ENCODE results near the gene MCRS1. TPM values are rescaled to one million over a fixed set of nuclear protein-coding genes. Genes with fewer than 3 reads are reported as not detected.
"Not testable (repeated sequence)": the region's sequence is repeated elsewhere in the genome, so short reads cannot be mapped to it uniquely, and the experiment has no call there.

The MCRS1 gene
- total RNA-seq, 1 donor from 2014 or later, result 62.7 TPM

- TF ChIP-seq CTCF (IDR thresholded peaks at IDR 0.05; ENCODE audit: insufficient read depth, low read length, severe bottlenecking), result no peak
- FAIRE-seq, result no peak
- DNase-seq (ENCODE audit: low read depth), result no peak
These were observed 31.9 kb downstream of the MCRS1 start for GRCh38 chr12:49535921-49536525.

GRCh38 chr12:49534731-49535278 is 33.1 kb downstream of the MCRS1 start:
- DNase-seq (ENCODE audit: low read depth) (no peak), FAIRE-seq (no peak)
- Histone ChIP-seq H3K4me3 (ENCODE audit: low read depth, low read length) (no peak overlapping the region), H3K36me3 (ENCODE audit: control insufficient read depth, insufficient read depth, low read length) (no peaks in the 10 kb centered on the region), H3K27me3 (ENCODE audit: control insufficient read depth, insufficient read depth, low read length) (peaks cover 12% of the 10 kb centered on the region)
- TF ChIP-seq CTCF (IDR thresholded peaks at IDR 0.05; ENCODE audit: insufficient read depth, low read length, severe bottlenecking), result no peak

More at GRCh38 chr12:49535921-49536525, 31.9 kb downstream of the MCRS1 start:
- Histone ChIP-seq H3K36me3 (ENCODE audit: control insufficient read depth, insufficient read depth, low read length) (no peaks in the 10 kb centered on the region), H3K27me3 (ENCODE audit: control insufficient read depth, insufficient read depth, low read length) (peaks cover 14% of the 10 kb centered on the region), H3K4me3 (ENCODE audit: low read depth, low read length) (no peak overlapping the region)

- not testable (repeated sequence) for H3K27me3 ChIP-seq (ENCODE audit: control insufficient read depth, insufficient read depth, low read length); DNase-seq (ENCODE audit: low read depth); FAIRE-seq; H3K36me3 ChIP-seq (ENCODE audit: control insufficient read depth, insufficient read depth, low read length); H3K4me3 ChIP-seq (ENCODE audit: low read depth, low read length)
These were observed 33.8 kb downstream of the MCRS1 start for GRCh38 chr12:49534122-49534521.

GRCh38 chr12:49533331-49533730 is 34.6 kb downstream of the MCRS1 start:
- H3K27me3 ChIP-seq (ENCODE audit: control insufficient read depth, insufficient read depth, low read length), result peaks cover 6% of the 10 kb centered on the region
- no peaks in the 10 kb centered on the region for H3K36me3 ChIP-seq (ENCODE audit: control insufficient read depth, insufficient read depth, low read length)
- no peak overlapping the region for H3K4me3 ChIP-seq (ENCODE audit: low read depth, low read length)
- no peak for DNase-seq (ENCODE audit: low read depth)
- no peak for FAIRE-seq
- TF ChIP-seq CTCF (IDR thresholded peaks at IDR 0.05; ENCODE audit: insufficient read depth, low read length, severe bottlenecking), result no peak

- Histone ChIP-seq H3K4me3 (ENCODE audit: low read depth, low read length) (no peak overlapping the region), H3K27me3 (ENCODE audit: control insufficient read depth, insufficient read depth, low read length) (no peaks in the 10 kb centered on the region), H3K36me3 (ENCODE audit: control insufficient read depth, insufficient read depth, low read length) (peaks cover 1% of the 10 kb centered on the region)
- no peak for FAIRE-seq
- no peak for DNase-seq (ENCODE audit: low read depth)
- no peak for TF ChIP-seq CTCF (IDR thresholded peaks at IDR 0.05; ENCODE audit: insufficient read depth, low read length, severe bottlenecking)
These were observed 36.2 kb downstream of the MCRS1 start for GRCh38 chr12:49531745-49532144.

GRCh38 chr12:49529414-49529813 is 38.5 kb downstream of the MCRS1 start:
- Histone ChIP-seq H3K36me3 (ENCODE audit: control insufficient read depth, insufficient read depth, low read length) (peaks cover 12% of the 10 kb centered on the region), H3K27me3 (ENCODE audit: control insufficient read depth, insufficient read depth, low read length) (no peaks in the 10 kb centered on the region), H3K4me3 (ENCODE audit: low read depth, low read length) (no peak overlapping the region)
- no peak for TF ChIP-seq CTCF (IDR thresholded peaks at IDR 0.05; ENCODE audit: insufficient read depth, low read length, severe bottlenecking)
- no peak for FAIRE-seq
- no peak for DNase-seq (ENCODE audit: low read depth)
